HG02884 (cell line): Measurements from ENCODE around the gene MARCKSL1.
"Not testable (repeated sequence)": the region's sequence is repeated elsewhere in the genome, so short reads cannot be mapped to it uniquely, and the experiment has no call there.

ENCODE experiments used
- ATAC-seq: cut with Tn5 transposase; IDR thresholded peaks from one replicate; pipeline ENCODE4 v1.9.1; 2021; ENCODE audit warnings: mild to moderate bottlenecking, moderate library complexity; ENCODE audit not compliant: unreplicated experiment

The MARCKSL1 gene

GRCh38 chr1:32291708-32292538 is 44.1 kb downstream of the MARCKSL1 start, which contains the start of gene HDAC1:
Gene HDAC1 (plus strand): TSS chr1:32292083. CDS start chr1:32292170, 87 bp downstream.
- peak; percentile 94 for ATAC-seq

DNA sequence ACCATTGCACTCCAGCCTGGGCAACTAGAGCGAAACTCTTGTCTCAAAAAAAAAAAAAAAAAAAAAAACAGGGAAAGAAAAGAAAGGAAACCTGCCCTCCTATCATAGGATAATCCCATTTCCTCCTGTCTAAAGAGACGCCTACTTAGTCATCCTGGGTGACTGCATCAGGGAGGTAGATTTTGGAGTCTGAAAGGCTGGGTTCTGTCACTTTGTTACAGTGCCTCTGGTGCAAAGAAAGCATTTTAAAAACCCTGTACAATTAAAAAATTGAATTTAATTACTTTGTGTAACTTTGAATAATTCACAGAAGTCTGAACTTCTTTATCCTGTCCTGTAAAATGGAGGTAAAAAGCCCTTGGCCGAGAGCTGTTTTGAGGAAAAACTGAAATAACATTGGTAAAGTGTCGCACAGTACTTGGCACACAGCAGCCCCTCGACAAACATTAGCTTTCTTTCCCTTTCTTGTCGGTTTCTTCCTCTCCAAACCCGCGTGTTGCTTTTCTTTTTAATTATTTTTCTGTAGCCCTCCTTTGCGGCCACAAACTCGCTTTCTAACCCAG is 44.8 kb downstream of the MARCKSL1 start:
- no peak for ATAC-seq

DNA sequence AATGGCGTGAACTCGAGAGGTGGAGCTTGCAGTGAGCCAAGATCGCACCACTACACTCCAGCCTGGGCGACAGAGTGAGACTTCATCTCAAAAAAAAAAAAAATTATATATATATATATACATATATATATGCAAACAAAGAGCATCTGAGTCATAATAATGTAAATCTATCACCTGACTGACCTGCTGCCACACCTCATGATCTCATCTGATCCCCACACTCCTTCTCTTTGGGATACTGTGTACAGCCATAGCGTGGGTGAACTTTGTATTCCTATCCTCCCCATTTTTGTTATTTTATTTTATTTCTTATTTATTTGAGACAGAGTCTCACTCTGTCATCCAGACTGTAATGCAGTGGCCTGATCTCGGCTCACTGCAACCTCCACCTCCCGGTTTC is 46.8 kb downstream of the MARCKSL1 start:
- ATAC-seq: no peak

GRCh38 chr1:32286763-32287162 is 49.3 kb downstream of the MARCKSL1 start:
- no peak for ATAC-seq

DNA sequence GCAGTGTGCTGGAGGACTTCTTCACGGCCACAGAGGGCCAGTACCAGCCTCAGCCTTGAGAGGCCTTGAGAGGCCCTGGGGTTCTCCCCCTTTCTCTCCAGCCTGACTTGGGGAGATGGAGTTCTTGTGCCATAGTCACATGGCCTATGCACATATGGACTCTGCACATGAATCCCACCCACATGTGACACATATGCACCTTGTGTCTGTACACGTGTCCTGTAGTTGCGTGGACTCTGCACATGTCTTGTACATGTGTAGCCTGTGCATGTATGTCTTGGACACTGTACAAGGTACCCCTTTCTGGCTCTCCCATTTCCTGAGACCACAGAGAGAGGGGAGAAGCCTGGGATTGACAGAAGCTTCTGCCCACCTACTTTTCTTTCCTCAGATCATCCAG is 50.4 kb downstream of the MARCKSL1 start:
- no peak for ATAC-seq

DNA sequence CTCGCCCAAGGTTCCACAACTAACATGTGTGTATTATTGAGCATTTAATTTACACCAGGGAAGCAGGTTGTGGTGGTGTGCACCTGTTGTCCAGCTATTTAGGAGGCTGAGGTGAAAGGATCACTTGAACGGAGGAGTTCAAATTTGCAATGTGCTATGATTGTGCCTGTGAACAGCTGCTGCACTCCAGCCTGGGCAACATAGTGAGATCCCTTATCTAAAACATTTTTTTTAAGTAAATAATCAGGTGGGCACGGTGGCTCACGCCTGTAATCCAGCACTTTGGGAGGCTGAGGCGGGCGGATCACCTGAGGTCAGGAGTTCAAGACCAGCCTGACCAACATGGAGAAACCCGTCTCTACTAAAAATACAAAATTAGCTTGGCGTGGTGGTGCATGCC is 51.3 kb downstream of the MARCKSL1 start:
- ATAC-seq: not testable (repeated sequence)
